AG04450 (cell line): Measurements from ENCODE around the gene ZNF473. TPM values are rescaled to one million over a fixed set of nuclear protein-coding genes. Genes with fewer than 3 reads are reported as not detected.

ENCODE experiments used
- CTCF ChIA-PET: fragments of 300-600, 350-600 bp; formaldehyde crosslinking; extraction: SDS; loops from one replicate; lab custom pipeline; 2022; ENCODE audit warnings: antibody characterized with exemption, inconsistent platforms; lab: Charles Lee
- POLR2A ChIA-PET: fragments of 350-600 bp; formaldehyde crosslinking; extraction: SDS; loops from one replicate; lab custom pipeline; 2021; ENCODE audit warnings: antibody characterized with exemption, inconsistent platforms; lab: Yijun Ruan, JAX
- DNase-seq: peaks from one replicate; pipeline ENCODE4 v3.0.0-alpha.2; 2011; ENCODE audit warnings: low read depth, low spot score
- H3K27ac ChIP-seq: one replicate; pipeline ENCODE4 v1.5.1; 2012; ENCODE audit warnings: low read depth, low read length, control low read depth
- H3K27me3 ChIP-seq: one replicate; pipeline ENCODE4 v1.6.0; 2012; ENCODE audit warnings: low read length; ENCODE audit not compliant: control insufficient read depth, insufficient read depth
- H3K4me3 ChIP-seq: 2 replicates; pipeline ENCODE4 v1.5.1; 2011; ENCODE audit warnings: mild to moderate bottlenecking, low read depth, low read length, control low read depth
- H3K9me3 ChIP-seq: 2 replicates; pipeline ENCODE4 v1.5.1; 2012; ENCODE audit warnings: low read length; ENCODE audit not compliant: control insufficient read depth, insufficient read depth
- polyA plus RNA-seq: library from polyadenylated mRNA; depleted of rRNA; stranded (reverse); fragments of >200 nt; gene quantifications from 2 replicates; pipeline ENCODE4 v1.2.3, GENCODE V29; 2011
- TF ChIP-seq, protein P1 (sequence below): IDR thresholded peaks from 2 replicates; pipeline ENCODE4 v1.5.1; 2011; ENCODE audit warnings: low read depth, low read length, control low read depth, inconsistent platforms

Gene ZNF473
- polyA plus RNA-seq, 1 experiment, result 6.2 TPM

DNA sequence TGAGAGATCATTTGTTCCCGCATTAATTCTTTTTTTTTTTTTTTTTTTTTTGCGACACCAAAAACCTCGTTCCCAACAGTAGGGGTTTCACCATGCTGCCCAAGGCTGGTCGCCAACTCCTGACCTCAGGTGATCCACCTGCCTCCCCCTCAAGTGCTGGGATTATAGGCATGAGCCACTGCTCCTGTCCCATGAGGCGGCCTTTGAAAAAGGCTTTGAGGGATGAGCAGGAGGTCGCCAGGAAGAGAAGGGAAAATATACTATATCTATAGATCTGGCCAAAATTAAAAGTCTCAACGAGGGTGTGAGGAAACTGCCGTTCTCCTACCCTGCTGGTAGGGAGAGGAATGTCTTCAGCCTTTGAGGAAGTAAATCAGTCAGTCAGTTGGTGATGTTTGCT lies 26.2 kb downstream of the ZNF473 start:
- Histone ChIP-seq H3K4me3 (no peak overlapping the region), H3K9me3 (peaks cover 37% of the 10 kb centered on the region), H3K27me3 (no peaks in the 10 kb centered on the region), H3K27ac (no peak overlapping the region)
- TF ChIP-seq, protein P1, sequence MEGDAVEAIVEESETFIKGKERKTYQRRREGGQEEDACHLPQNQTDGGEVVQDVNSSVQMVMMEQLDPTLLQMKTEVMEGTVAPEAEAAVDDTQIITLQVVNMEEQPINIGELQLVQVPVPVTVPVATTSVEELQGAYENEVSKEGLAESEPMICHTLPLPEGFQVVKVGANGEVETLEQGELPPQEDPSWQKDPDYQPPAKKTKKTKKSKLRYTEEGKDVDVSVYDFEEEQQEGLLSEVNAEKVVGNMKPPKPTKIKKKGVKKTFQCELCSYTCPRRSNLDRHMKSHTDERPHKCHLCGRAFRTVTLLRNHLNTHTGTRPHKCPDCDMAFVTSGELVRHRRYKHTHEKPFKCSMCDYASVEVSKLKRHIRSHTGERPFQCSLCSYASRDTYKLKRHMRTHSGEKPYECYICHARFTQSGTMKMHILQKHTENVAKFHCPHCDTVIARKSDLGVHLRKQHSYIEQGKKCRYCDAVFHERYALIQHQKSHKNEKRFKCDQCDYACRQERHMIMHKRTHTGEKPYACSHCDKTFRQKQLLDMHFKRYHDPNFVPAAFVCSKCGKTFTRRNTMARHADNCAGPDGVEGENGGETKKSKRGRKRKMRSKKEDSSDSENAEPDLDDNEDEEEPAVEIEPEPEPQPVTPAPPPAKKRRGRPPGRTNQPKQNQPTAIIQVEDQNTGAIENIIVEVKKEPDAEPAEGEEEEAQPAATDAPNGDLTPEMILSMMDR, result no peak
- DNase-seq, result no peak
- POLR2A ChIA-PET, result no interaction called here
- CTCF ChIA-PET, result no interaction called here

DNA sequence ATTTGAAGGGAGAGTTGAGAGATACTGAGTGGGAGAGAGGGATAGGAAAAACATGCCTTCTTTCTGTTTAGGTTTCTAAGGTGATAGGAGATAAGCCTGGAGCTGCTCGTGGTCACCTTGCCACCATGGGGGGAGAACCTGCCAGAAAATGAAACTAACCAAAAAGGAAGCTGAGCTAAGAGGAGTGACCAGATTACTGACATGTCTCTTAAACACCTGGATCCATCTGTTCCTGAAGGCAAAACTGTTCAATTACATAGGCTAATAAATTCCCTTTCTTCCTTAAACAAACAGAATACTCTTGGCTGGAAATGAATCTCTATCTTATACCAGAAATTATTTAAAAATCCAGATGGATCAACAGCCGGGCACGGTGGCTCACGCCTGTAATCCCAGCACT lies 27.3 kb downstream of the ZNF473 start:
- Histone ChIP-seq H3K27me3 (no peaks in the 10 kb centered on the region), H3K9me3 (peaks cover 30% of the 10 kb centered on the region), H3K27ac (no peak overlapping the region), H3K4me3 (no peak overlapping the region)
- TF ChIP-seq, protein P1, result no peak
- ChIA-PET POLR2A (interaction anchor here (0.7 kb wide), 1 partner anchor 152 kb away, joined by 5 read pairs; no protein-coding TSS in a partner anchor), CTCF (no interaction called here)
- DNase-seq, result no peak

DNA sequence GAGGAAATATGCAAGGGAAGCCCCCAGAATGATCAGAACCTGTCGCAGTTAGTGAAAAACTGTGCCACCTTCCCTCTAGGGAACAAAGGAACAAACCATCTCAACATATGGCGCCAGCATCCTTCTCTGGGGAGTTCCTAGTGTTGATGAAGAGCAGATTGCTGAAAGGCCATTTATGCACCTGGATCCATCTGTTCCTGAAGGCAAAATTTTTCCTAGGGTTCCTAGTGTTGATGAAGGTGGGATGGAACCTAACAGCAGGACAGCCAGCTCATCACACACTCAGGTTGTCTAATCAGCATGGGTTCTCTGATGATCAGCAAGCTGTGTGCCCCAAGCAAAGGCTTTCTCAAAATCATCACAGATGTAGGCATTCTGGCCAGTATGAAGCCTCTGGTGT lies 32.6 kb downstream of the ZNF473 start:
- no peaks in the 10 kb centered on the region for H3K27me3 ChIP-seq
- H3K4me3 ChIP-seq, result no peak overlapping the region
- H3K27ac ChIP-seq, result no peak overlapping the region
- CTCF ChIA-PET, result no interaction called here
- no peak for DNase-seq
- H3K9me3 ChIP-seq, result peaks cover 35% of the 10 kb centered on the region
- POLR2A ChIA-PET, result no interaction called here
- TF ChIP-seq, protein P1, result no peak

DNA sequence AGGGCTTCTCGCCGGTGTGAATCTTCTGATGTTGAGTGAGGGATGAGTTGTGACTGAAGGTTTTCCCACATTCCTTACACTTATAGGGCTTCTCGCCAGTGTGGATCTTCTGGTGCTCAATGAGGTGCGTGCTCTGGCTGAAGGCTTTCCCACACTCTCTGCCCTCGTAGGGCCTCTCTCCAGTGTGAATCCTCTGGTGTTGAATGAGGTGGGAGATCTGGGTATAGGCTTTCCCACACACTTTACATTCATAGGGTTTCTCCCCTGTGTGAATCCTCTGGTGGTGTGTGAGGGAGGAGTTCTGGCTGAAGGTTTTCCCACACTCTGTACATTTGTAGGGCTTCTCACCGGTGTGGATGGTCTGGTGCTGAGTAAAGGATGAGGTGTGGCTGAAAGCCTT lies 33.2 kb downstream of the ZNF473 start:
- Histone ChIP-seq H3K9me3 (peaks cover 35% of the 10 kb centered on the region), H3K27me3 (no peaks in the 10 kb centered on the region), H3K27ac (no peak overlapping the region), H3K4me3 (no peak overlapping the region)
- CTCF ChIA-PET, result no interaction called here
- POLR2A ChIA-PET, result no interaction called here
- no peak for DNase-seq
- TF ChIP-seq, protein P1, result no peak

DNA sequence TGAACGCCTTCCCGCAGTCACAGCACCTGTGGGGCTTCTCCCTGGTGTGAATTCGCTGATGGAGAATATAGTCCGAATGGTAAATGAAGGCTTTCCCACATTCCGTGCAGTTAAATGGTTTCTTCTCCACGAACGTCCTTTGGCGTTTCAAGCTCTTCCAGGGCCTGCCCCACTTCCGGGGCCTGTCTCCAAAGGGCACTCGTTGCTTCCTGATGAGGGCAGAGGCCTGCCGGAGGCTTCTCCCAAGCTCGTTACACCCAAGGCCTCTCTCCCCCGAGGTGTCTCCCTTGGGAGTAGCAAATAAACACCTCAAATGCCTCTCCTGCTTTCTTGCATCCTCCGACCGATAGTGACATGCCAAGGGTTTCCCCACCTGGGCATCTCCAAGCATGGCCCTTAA lies 34.3 kb downstream of the ZNF473 start:
- Histone ChIP-seq H3K4me3 (no peak overlapping the region), H3K9me3 (peaks cover 35% of the 10 kb centered on the region), H3K27me3 (no peaks in the 10 kb centered on the region), H3K27ac (no peak overlapping the region)
- TF ChIP-seq, protein P1, result no peak
- CTCF ChIA-PET, result no interaction called here
- POLR2A ChIA-PET, result no interaction called here
- DNase-seq, result no peak
